ENCODE results near the gene BRMS1L. TPM values are rescaled to one million over a fixed set of nuclear protein-coding genes. Genes with fewer than 3 reads are reported as not detected.

BRMS1L gene
- total and polyA plus RNA-seq, 2 experiments from 2014 or later: 6.6 to 9.5 TPM

GRCh38 chr14:35866595-35867279, 40.6 kb downstream of the BRMS1L start:
- no peak overlapping the region for H3K9ac ChIP-seq
- TF ChIP-seq EZH2phosphoT487 (IDR thresholded peaks at IDR 0.05; ENCODE audit: insufficient read depth, low read depth) (no peak), EZH2 (IDR thresholded peaks at IDR 0.05; ENCODE audit: insufficient read depth, poor library complexity, severe bottlenecking) (no peak)
- H2AFZ ChIP-seq: no peak overlapping the region
- H4K20me1 ChIP-seq (ENCODE audit: insufficient read depth): no peaks in the 10 kb centered on the region
- in situ Hi-C loops (cut with MboI): no loop called here
- no peaks in the 10 kb centered on the region for H3K79me2 ChIP-seq (ENCODE audit: insufficient read depth)
- H3K27me3 ChIP-seq (replicated peaks; ENCODE audit: insufficient read depth): no peaks in the 10 kb centered on the region
- no peak overlapping the region for H3K27ac ChIP-seq
- no peaks in the 10 kb centered on the region for H3K9me3 ChIP-seq (ENCODE audit: low read depth)
- H3K36me3 ChIP-seq (ENCODE audit: low read depth): 0 out of 2 replicates have a peak, but pooled peaks cover 8% of the 10 kb centered on the region
- no peaks in the 10 kb centered on the region; the same call in 1 of the 2 replicates for H3K9me2 ChIP-seq (ENCODE audit: insufficient read depth)
- H3K4me3 ChIP-seq: no peak overlapping the region
- no peak overlapping the region for H3K4me2 ChIP-seq (ENCODE audit: unreplicated experiment)
- no peaks in the 10 kb centered on the region for H3F3A ChIP-seq (ENCODE audit: insufficient read depth)
- H3K4me1 ChIP-seq (ENCODE audit: insufficient read depth): peaks cover 7% of the 10 kb centered on the region
- 89 to 94% methylated on average over 2 of the region's 2 CpGs for WGBS, 2 experiments (ENCODE audit: low coverage in 1 of 2, low lambda C conversion rate in 2 of 2, missing lambda C conversion rate in 2 of 2)
- DNase-seq: no peak

DNA sequence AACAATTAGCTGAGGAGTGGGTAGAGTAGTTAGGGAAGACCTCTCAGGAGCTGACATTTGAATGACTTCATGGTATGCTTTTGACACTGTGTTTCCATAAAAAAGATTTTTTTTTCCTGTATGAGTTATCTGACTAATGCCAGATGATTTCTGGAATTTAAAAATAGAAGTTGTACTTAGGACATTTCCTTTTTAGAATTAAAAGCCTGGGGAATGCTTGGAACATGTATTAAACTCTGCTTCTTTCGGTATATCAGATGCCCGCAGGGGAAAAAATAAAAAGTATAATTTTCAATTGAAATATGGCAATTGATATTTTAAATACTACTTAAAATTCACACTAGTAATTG, 41.1 kb downstream of the BRMS1L start:
- no peak overlapping the region for H3K27ac ChIP-seq

DNA sequence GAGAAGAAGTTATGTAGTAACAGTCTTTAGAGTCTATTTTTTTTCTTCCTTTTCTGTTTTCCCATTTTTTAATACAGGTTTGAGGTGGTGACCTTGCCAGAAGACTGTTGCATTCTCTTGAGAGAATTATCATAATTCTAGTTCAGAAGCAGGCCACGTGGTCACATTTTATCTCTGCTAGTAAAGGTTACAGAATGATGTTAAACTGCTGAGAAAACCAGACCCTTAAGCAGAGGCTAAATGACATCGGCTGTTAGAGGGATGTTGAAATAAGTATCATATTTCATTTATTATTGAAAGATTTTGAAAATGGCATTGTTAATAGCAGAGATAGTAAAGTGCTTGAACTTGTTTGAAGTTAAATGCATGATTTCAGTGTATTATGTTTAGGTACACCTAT, 49.2 kb downstream of the BRMS1L start:
- Histone ChIP-seq H3F3A (ENCODE audit: insufficient read depth) (peaks cover 14% of the 10 kb centered on the region), H3K9me3 (ENCODE audit: low read depth) (no peaks in the 10 kb centered on the region), H3K79me2 (ENCODE audit: insufficient read depth) (no peaks in the 10 kb centered on the region), H2AFZ (no peak overlapping the region), H3K9me2 (ENCODE audit: insufficient read depth) (no peaks in the 10 kb centered on the region), H3K4me2 (ENCODE audit: unreplicated experiment) (no peak overlapping the region), H3K27ac (no peak overlapping the region), H3K4me1 (ENCODE audit: insufficient read depth) (peaks cover 22% of the 10 kb centered on the region), H4K20me1 (ENCODE audit: insufficient read depth) (no peaks in the 10 kb centered on the region), H3K36me3 (ENCODE audit: low read depth) (no peaks in the 10 kb centered on the region), H3K9ac (no peak overlapping the region), H3K4me3 (no peak overlapping the region), H3K27me3 (replicated peaks; ENCODE audit: insufficient read depth) (no peaks in the 10 kb centered on the region)
- in situ Hi-C loops (cut with MboI): no loop called here
- TF ChIP-seq EZH2phosphoT487 (IDR thresholded peaks at IDR 0.05; ENCODE audit: insufficient read depth, low read depth): no peak
- TF ChIP-seq EZH2 (IDR thresholded peaks at IDR 0.05; ENCODE audit: insufficient read depth, poor library complexity, severe bottlenecking): no peak
- DNase-seq: no peak
- 25 to 31% methylated on average over 2 of the region's 2 CpGs for WGBS, 2 experiments (ENCODE audit: low coverage in 1 of 2, low lambda C conversion rate in 2 of 2, missing lambda C conversion rate in 2 of 2)

More for the DNA sequence above, 41.1 kb downstream of the BRMS1L start:
- Histone ChIP-seq H3K9me2 (ENCODE audit: insufficient read depth) (no peaks in the 10 kb centered on the region; the same call in 1 of the 2 replicates), H3K9ac (no peak overlapping the region), H2AFZ (no peak overlapping the region), H3K79me2 (ENCODE audit: insufficient read depth) (no peaks in the 10 kb centered on the region), H3K36me3 (ENCODE audit: low read depth) (0 out of 2 replicates have a peak, but pooled peaks cover 8% of the 10 kb centered on the region), H4K20me1 (ENCODE audit: insufficient read depth) (no peaks in the 10 kb centered on the region), H3K4me3 (no peak overlapping the region), H3F3A (ENCODE audit: insufficient read depth) (no peaks in the 10 kb centered on the region), H3K9me3 (ENCODE audit: low read depth) (no peaks in the 10 kb centered on the region), H3K27me3 (replicated peaks; ENCODE audit: insufficient read depth) (no peaks in the 10 kb centered on the region), H3K4me1 (ENCODE audit: insufficient read depth) (peaks cover 7% of the 10 kb centered on the region), H3K4me2 (ENCODE audit: unreplicated experiment) (no peak overlapping the region)
- WGBS, 2 experiments (ENCODE audit: low coverage in 1 of 2, low lambda C conversion rate in 2 of 2, missing lambda C conversion rate in 2 of 2): 94 to 98% methylated on average over 2 of the region's 2 CpGs
- TF ChIP-seq EZH2phosphoT487 (IDR thresholded peaks at IDR 0.05; ENCODE audit: insufficient read depth, low read depth) (no peak), EZH2 (IDR thresholded peaks at IDR 0.05; ENCODE audit: insufficient read depth, poor library complexity, severe bottlenecking) (no peak)
- peak; percentile 24 for DNase-seq
- in situ Hi-C loops (cut with MboI): no loop called here

GRCh38 chr14:35877276-35877675, 51.1 kb downstream of the BRMS1L start:
- TF ChIP-seq EZH2 (IDR thresholded peaks at IDR 0.05; ENCODE audit: insufficient read depth, poor library complexity, severe bottlenecking): no peak
- TF ChIP-seq EZH2phosphoT487 (IDR thresholded peaks at IDR 0.05; ENCODE audit: insufficient read depth, low read depth): no peak

More at GRCh38 chr14:35877276-35877675, 51.1 kb downstream of the BRMS1L start:
- WGBS, 2 experiments (ENCODE audit: low coverage in 1 of 2, low lambda C conversion rate in 2 of 2, missing lambda C conversion rate in 2 of 2): 92 to 95% methylated on average over 3 of the region's 3 CpGs
- in situ Hi-C loops (cut with MboI): no loop called here
- Histone ChIP-seq H3K36me3 (ENCODE audit: low read depth) (no peaks in the 10 kb centered on the region), H3K4me1 (ENCODE audit: insufficient read depth) (peaks cover 22% of the 10 kb centered on the region), H3F3A (ENCODE audit: insufficient read depth) (peaks cover 14% of the 10 kb centered on the region), H3K4me2 (ENCODE audit: unreplicated experiment) (no peak overlapping the region), H3K4me3 (no peak overlapping the region), H3K9me2 (ENCODE audit: insufficient read depth) (no peaks in the 10 kb centered on the region), H3K79me2 (ENCODE audit: insufficient read depth) (no peaks in the 10 kb centered on the region), H3K27ac (no peak overlapping the region), H3K27me3 (replicated peaks; ENCODE audit: insufficient read depth) (no peaks in the 10 kb centered on the region), H3K9me3 (ENCODE audit: low read depth) (no peaks in the 10 kb centered on the region), H3K9ac (no peak overlapping the region), H4K20me1 (ENCODE audit: insufficient read depth) (no peaks in the 10 kb centered on the region), H2AFZ (no peak overlapping the region)
- DNase-seq: no peak

All from GM23248 (cell line).